Measurements from ENCODE around the gene CD63. TPM values are rescaled to one million over a fixed set of nuclear protein-coding genes. Genes with fewer than 3 reads are reported as not detected.

CD63 gene
- total RNA-seq, 4 donors from 2014 or later: 500 to 856 (median 792) TPM

DNA sequence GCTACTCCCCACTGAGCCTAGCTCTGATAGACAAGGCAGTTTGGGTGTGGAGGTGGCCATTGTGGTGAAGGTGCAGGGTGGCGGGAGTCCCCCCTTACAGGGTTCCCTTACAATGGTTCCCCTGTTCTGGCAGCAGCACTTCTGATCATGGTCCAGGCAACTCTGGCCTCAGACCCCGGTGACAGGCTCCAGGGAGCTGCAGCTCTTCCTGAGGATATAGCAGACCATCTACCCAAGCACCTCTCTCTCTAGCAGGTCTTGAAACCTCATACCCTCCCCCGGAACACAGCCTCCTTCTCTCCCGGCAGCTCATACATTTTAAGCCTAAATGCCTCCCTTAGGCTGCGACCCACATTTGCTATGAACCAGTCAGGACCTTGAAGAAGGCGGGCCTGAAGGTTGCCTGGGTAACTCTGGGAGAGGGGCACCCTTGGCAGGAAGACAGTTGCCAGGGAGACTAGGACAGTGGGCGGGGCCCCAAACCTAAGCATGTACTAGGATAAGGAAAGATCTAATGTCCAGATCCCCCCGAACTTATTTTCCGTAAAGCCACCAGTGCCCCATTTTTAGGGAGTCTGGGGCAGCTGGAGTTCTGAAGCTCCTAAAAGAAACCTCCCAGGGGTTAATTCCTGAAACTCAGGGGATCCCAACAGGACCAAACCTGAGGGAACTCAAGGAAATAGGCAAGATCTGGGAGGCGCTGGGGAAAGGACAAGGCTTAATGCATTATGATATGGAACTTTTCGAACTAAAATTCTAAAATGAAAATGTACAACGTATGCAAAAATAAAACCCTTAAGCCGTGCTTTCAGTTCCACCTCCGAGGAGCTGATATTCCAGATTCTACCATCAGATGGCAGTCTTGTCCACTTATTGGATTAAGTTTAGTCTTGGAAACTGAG lies 9.6 kb upstream of the CD63 start:
- TF ChIP-seq POLR2AphosphoS5 (IDR thresholded peaks at IDR 0.05) (no peak), POLR2A (IDR thresholded peaks at IDR 0.05) (no peak)
- TF ChIP-seq, protein P1, sequence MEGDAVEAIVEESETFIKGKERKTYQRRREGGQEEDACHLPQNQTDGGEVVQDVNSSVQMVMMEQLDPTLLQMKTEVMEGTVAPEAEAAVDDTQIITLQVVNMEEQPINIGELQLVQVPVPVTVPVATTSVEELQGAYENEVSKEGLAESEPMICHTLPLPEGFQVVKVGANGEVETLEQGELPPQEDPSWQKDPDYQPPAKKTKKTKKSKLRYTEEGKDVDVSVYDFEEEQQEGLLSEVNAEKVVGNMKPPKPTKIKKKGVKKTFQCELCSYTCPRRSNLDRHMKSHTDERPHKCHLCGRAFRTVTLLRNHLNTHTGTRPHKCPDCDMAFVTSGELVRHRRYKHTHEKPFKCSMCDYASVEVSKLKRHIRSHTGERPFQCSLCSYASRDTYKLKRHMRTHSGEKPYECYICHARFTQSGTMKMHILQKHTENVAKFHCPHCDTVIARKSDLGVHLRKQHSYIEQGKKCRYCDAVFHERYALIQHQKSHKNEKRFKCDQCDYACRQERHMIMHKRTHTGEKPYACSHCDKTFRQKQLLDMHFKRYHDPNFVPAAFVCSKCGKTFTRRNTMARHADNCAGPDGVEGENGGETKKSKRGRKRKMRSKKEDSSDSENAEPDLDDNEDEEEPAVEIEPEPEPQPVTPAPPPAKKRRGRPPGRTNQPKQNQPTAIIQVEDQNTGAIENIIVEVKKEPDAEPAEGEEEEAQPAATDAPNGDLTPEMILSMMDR (IDR thresholded peaks at IDR 0.05): peak in 3 of 4 experiments; percentile 87 to 97 (median 96)
- 3% methylated on average over 11 of the region's 14 CpGs for WGBS, 2 donors (ENCODE audit: low coverage in 1 of 2)
- Histone ChIP-seq H3K4me3 (peak overlapping the region; percentile 60 to 67), H3K36me3 (no peaks in the 10 kb centered on the region), H3K9me3 (no peaks in the 10 kb centered on the region), H3K4me1 (peaks cover 0 to 32% (median 16%) of the 10 kb centered on the region in 3 donors), H3K27me3 (no peaks in the 10 kb centered on the region), H3K27ac (peak overlapping the region; percentile 48 to 79 (median 76))
- ATAC-seq: peak; percentile 67

DNA sequence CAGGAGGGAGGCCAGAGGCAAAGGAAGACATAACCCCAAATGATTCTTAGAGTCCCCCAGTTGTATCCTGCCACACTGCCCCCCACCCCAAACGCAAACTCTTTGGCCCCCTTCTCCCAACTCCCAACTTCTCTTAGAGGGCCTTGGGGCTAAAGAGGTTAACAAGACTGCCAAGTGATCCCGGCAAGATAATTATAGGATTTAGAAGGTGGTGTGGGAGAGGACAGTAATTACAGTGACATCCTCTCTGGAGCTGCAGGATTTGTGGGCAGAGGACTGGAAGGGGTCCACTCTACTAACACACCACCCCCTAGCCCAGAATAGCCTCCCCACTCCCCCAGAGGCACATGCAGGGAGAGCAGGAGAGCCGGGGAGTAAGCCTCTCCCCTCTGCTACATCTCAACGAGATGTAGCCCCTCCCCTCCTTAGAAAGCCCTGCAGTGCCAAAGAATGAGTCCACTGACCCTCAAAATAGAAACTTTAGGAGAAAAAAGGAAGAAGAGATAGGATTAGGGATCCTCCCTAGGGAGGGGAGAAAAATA lies 8.8 kb upstream of the CD63 start:
- Histone ChIP-seq H3K36me3 (no peaks in the 10 kb centered on the region), H3K4me3 (peak overlapping the region in 1 of 2 donors; percentile 60), H3K27ac (peak overlapping the region in 3 of 4 donors; percentile 73 to 79 (median 79)), H3K9me3 (no peaks in the 10 kb centered on the region), H3K27me3 (no peaks in the 10 kb centered on the region), H3K4me1 (peaks cover 0 to 30% (median 15%) of the 10 kb centered on the region in 3 donors)
- 0 to 6% methylated on average over 2 to 3 of the region's 4 CpGs for WGBS, 2 donors (ENCODE audit: low coverage in 1 of 2)
- no peak for TF ChIP-seq POLR2AphosphoS5 (IDR thresholded peaks at IDR 0.05)
- no peak for TF ChIP-seq POLR2A (IDR thresholded peaks at IDR 0.05)
- TF ChIP-seq EP300 (IDR thresholded peaks at IDR 0.05): no peak
- TF ChIP-seq, protein P1 (IDR thresholded peaks at IDR 0.05): no peak
- no peak for ATAC-seq

DNA sequence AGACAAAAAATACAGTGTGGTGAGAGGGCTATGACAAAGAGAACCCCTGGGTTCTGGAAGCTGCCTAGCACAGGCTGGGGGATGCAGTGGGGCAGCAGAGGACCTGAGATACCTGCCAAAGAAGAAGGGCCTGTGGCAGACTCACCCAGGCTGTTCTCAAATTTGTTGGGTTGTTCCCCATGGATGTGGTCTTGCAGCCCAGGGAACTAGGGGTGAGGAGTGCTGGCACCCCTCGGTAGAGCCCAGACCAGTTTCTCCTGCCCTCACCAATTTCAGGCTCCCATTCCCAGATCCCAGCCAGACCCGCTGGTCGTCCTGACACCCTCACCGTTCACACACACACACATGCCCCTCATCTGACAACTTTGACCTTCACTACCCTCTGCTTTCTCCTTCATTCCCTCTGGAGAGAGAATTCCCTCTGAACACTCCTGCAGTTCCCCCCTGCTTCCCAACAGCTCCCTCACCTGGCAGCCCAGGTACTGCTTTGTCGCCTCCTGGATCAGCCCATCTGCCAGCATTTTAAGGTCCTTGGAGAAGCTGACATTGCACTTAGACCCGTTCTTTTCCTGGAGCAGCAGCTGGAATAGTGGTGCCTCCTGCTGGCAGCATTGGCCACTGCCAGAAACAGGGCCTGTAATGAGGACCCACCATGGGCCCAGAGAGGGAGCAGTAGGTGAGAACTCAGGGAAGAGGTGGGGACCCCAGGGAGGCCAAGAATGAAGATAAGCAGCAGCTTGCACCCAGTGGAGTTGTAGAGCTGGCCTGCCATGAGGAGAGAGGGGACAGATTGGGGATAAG lies 8.2 kb upstream of the CD63 start:
- ATAC-seq: no peak
- 0 to 20% methylated on average over 1 to 5 of the region's 6 CpGs for WGBS, 2 donors (ENCODE audit: low coverage in 1 of 2)
- Histone ChIP-seq H3K4me3 (no peak overlapping the region), H3K9me3 (no peaks in the 10 kb centered on the region), H3K27ac (peak overlapping the region in 3 of 4 donors; percentile 73 to 79 (median 79)), H3K27me3 (no peaks in the 10 kb centered on the region), H3K36me3 (no peaks in the 10 kb centered on the region), H3K4me1 (peaks cover 0 to 29% (median 10%) of the 10 kb centered on the region in 3 donors)
- TF ChIP-seq EP300 (IDR thresholded peaks at IDR 0.05): no peak
- peak; percentile 22 for TF ChIP-seq POLR2AphosphoS5 (IDR thresholded peaks at IDR 0.05)
- no peak for TF ChIP-seq POLR2A (IDR thresholded peaks at IDR 0.05)
- TF ChIP-seq, protein P1 (IDR thresholded peaks at IDR 0.05): peak in 3 of 4 experiments; percentile 75 to 83 (median 78)

DNA sequence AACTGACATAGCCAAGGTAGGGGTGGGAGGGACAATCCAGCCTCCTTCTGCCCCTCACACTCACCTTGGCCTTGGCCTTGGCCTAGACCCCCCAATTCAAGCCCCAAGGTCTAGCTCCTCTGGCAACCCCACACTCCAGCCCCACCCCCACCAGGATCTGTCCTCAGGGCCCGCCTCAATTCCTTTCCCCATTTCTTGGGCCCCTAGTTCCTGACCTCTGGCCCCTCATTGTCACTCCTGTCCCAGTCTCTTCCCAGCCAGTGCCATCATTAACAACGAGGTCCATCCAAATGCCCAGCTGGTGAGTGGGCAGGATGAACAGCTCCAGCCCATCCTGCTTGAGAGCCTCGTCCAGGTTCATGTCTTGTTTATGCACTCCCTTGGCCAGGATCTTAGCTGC lies 7.3 kb upstream of the CD63 start:
- Histone ChIP-seq H3K4me1 (peaks cover 0 to 36% (median 10%) of the 10 kb centered on the region in 3 donors), H3K27ac (no peak overlapping the region)
- WGBS, 2 donors (ENCODE audit: low coverage in 1 of 2): 65% methylated on average over 2 of the region's 3 CpGs; no CpG with 5 or more reads in 1 of the 2 donors

More for the DNA sequence above, 7.3 kb upstream of the CD63 start:
- no peaks in the 10 kb centered on the region for H3K27me3 ChIP-seq
- H3K4me3 ChIP-seq: no peak overlapping the region
- H3K9me3 ChIP-seq: no peaks in the 10 kb centered on the region
- no peak for ATAC-seq
- TF ChIP-seq POLR2AphosphoS5 (IDR thresholded peaks at IDR 0.05) (no peak), EP300 (IDR thresholded peaks at IDR 0.05) (no peak), POLR2A (IDR thresholded peaks at IDR 0.05) (no peak)
- TF ChIP-seq, protein P1 (IDR thresholded peaks at IDR 0.05): no peak
- H3K36me3 ChIP-seq: no peaks in the 10 kb centered on the region
